Stimulated activated CD4-positive, alpha-beta T cell treated with anti-CD3 and anti-CD28 coated beads, Interleukin-1b, Interleukin-23, amount 100 ng/mL, for 1 hour (primary cell): ENCODE data around the gene YBX2.
"Not testable (repeated sequence)": the region's sequence is repeated elsewhere in the genome, so short reads cannot be mapped to it uniquely, and the experiment has no call there.

Source experiments
- DNase-seq, 2 donors: peaks; one replicate each; pipeline ENCODE4 v3.0.0-alpha.2; 2020; ENCODE audit warnings: low read depth in 2 of 2

The YBX2 gene

GRCh38 chr17:7246779-7247178 lies 47.7 kb downstream of the YBX2 start:
- DNase-seq: no peak

- DNase-seq: not testable (repeated sequence)
Measured at GRCh38 chr17:7243838-7244237, 50.6 kb downstream of the YBX2 start.

GRCh38 chr17:7243453-7243729 lies 51.0 kb downstream of the YBX2 start:
- DNase-seq: no peak

GRCh38 chr17:7242717-7243452 lies 51.6 kb downstream of the YBX2 start:
- peak; percentile 81 to 84 for DNase-seq

- DNase-seq: peak; percentile 84 to 96
Measured at GRCh38 chr17:7241783-7242716, 52.4 kb downstream of the YBX2 start, which contains the start of gene GABARAP. Gene GABARAP, minus strand, starts transcription at chr17:7242449. Its CDS starts 119 bp downstream, at chr17:7242330.

GRCh38 chr17:7241090-7241733 lies 53.2 kb downstream of the YBX2 start:
- DNase-seq: no peak

- no peak for DNase-seq
Measured at GRCh38 chr17:7240375-7240774, 54.1 kb downstream of the YBX2 start.

GRCh38 chr17:7239091-7240027 lies 55.1 kb downstream of the YBX2 start, which contains the start of gene PHF23:
Gene PHF23, minus strand, starts transcription at chr17:7239457. Its CDS starts 178 bp downstream, at chr17:7239279.
- DNase-seq: peak; percentile 88 to 96

- DNase-seq: no peak
Measured at GRCh38 chr17:7238420-7239090, 55.9 kb downstream of the YBX2 start.
